Heart left ventricle (tissue), 16 donors: ENCODE results near the gene LAIR2. TPM values are rescaled to one million over a fixed set of nuclear protein-coding genes. Genes with fewer than 3 reads are reported as not detected.

Source experiments
- ATAC-seq, 4 donors: fragments of 200-7000 bp; cut with Tn5 transposase; one replicate each; pipeline ENCODE4 v1.9.1; 2020 to 2022; ENCODE audit warnings: moderate library complexity in 4 of 4, mild to moderate bottlenecking in 3 of 4, moderate number of reproducible peaks in 1 of 4
- DNase-seq, 5 donors: peaks; one replicate each; pipeline ENCODE4 v3.0.0-alpha.2; 2020
- H3K27ac ChIP-seq, 12 donors: fragments of 200-600 bp; sonication (generic) in 4 of 12; one replicate each; pipeline versions ENCODE4 v1.5.0 to v1.8.0; 2016 to 2022; ENCODE audit warnings: mild to moderate bottlenecking in 2 of 12
- H3K27me3 ChIP-seq, 9 donors: fragments of 200-600 bp; sonication (generic) in 2 of 9; one replicate each; pipeline versions ENCODE4 v1.5.1 to v1.8.0; 2016 to 2022; ENCODE audit warnings: mild to moderate bottlenecking in 3 of 9
- H3K36me3 ChIP-seq, 9 donors: fragments of 200-600 bp; sonication (generic) in 2 of 9; one replicate each; pipeline versions ENCODE4 v1.5.0 to v1.8.0; 2018 to 2022; ENCODE audit warnings: mild to moderate bottlenecking in 2 of 9
- H3K4me1 ChIP-seq, 12 donors: fragments of 200-600 bp; sonication (generic) in 4 of 12; one replicate each; pipeline versions ENCODE4 v1.5.0 to v1.8.0; 2016 to 2022; ENCODE audit warnings: mild to moderate bottlenecking in 3 of 12
- H3K4me3 ChIP-seq, 12 donors: fragments of 200-600 bp; sonication (generic) in 4 of 12; one replicate each; pipeline versions ENCODE4 v1.5.0 to v1.8.0; 2017 to 2022; ENCODE audit warnings: mild to moderate bottlenecking in 9 of 12, moderate library complexity in 4 of 12
- H3K9me3 ChIP-seq, 12 donors: fragments of 200-600 bp; sonication (generic) in 4 of 12; one replicate each; pipeline versions ENCODE4 v1.5.0 to v1.8.0; 2016 to 2022; ENCODE audit warnings: mild to moderate bottlenecking in 1 of 12
- POLR2A ChIP-seq, 2 donors: fragments of 450-650 bp; IDR thresholded peaks; one replicate each; pipeline ENCODE4 v1.6.1; 2017; ENCODE audit warnings: antibody characterized with exemption in 2 of 2, mild to moderate bottlenecking in 2 of 2, moderate library complexity in 2 of 2
- WGBS, 4 donors: extraction: QIAGEN DNeasy Blood & Tissue Kit in 2 of 4; methylation state at CpG; one replicate each; pipeline versions ENCODE4 v1.1.5 to v1.1.7; 2013 to 2018; 5-methylcytosine and 5-hydroxymethylcytosine counted together
- intact Hi-C, 10 donors: fragments of 100-400 bp; cut with DNase I; formaldehyde crosslinking; loops; one replicate each; pipeline versions ENCODE4 v1.11.1 to v1.14.2; 2022
- polyA plus RNA-seq, 2 donors: library from polyadenylated mRNA; stranded (reverse); fragments of 200-250 nt; gene quantifications; one replicate each; pipeline ENCODE4 v1.2.3, GENCODE V29; 2013
- total RNA-seq, 9 donors: library from RNA; depleted of rRNA in 2 of 9; stranded (reverse); fragments of >200 nt in 2 of 9; fragmentation: NEBNext Ultra II Directional in 3 of 9; extraction: Animal tissue kit (Norgen Biotek cat#: 25700) in 3 of 9; gene quantifications; one replicate each; pipeline versions ENCODE4 v1.1.0 to v1.2.4, GENCODE V29; 2016 to 2023
- TF ChIP-seq, protein P1 (sequence below), 12 donors: fragments of 200-600 bp; sonication (generic) in 4 of 12; IDR thresholded peaks; one replicate each; pipeline versions ENCODE4 v1.5.0 to v1.8.0; 2018 to 2022; ENCODE audit warnings: antibody characterized with exemption in 12 of 12, mild to moderate bottlenecking in 5 of 12
- donor health status: ischemic (EF 13 %, LVEDD 7.1; RV severe dilation, severe dysfunction).
- donor health status: healthy with polysubstance abuse.
- donor health status: DM: no; HTN: yes; CAD: no.
- donor health status: DM: no; HTN: no; CAD: no.
- donor health status: ischemic (EF 25% LVEDD 6.9; RV normal size, moderate dysfunction).
- donor health status: ischemic (EF 25% LVEDD 5.7; RV mildly dilated, moderate dysfunction).
- donor health status: healthy.
- donor health status: DM: yes; HTN: yes; CAD: no.
- donor health status: ischemic (EF 35%, LVEDD 5.7; RV mildly dilated, moderate dysfunction).
- donor health status: nonischemic (EF 11% LVEDD 7.7; RV severe dilation, severe dysfunction).
- donor health status: DM: yes; HTN: yes; CAD: no.
- donor health status: PGD.
- donor health status: ischemic (EF 29% LVEDD 5.4; RV normal size, mild dysfunction).
- donor health status: nonischemic (EF 23%, LVEDD 6.1; RV moderate dilation, normal function).

The LAIR2 gene
- total and polyA plus RNA-seq, 11 donors, result 2.4 TPM; not detected in 10

GRCh38 chr19:54533476-54533875 is 30.8 kb downstream of the LAIR2 start:
- DNase-seq (no peak), ATAC-seq (no peak)
- Histone ChIP-seq H3K9me3 (no peaks in the 10 kb centered on the region), H3K27me3 (peaks cover 0 to 41% (median 7%) of the 10 kb centered on the region in 9 donors), H3K27ac (no peak overlapping the region), H3K4me1 (no peaks in the 10 kb centered on the region), H3K36me3 (no peaks in the 10 kb centered on the region), H3K4me3 (no peak overlapping the region)
- 74 to 82% (median 77%) methylated on average over 8 of the region's 8 CpGs for WGBS, 4 donors
- intact Hi-C loops, result no loop called here
- TF ChIP-seq POLR2A (IDR thresholded peaks at IDR 0.05), result no peak
- TF ChIP-seq, protein P1, sequence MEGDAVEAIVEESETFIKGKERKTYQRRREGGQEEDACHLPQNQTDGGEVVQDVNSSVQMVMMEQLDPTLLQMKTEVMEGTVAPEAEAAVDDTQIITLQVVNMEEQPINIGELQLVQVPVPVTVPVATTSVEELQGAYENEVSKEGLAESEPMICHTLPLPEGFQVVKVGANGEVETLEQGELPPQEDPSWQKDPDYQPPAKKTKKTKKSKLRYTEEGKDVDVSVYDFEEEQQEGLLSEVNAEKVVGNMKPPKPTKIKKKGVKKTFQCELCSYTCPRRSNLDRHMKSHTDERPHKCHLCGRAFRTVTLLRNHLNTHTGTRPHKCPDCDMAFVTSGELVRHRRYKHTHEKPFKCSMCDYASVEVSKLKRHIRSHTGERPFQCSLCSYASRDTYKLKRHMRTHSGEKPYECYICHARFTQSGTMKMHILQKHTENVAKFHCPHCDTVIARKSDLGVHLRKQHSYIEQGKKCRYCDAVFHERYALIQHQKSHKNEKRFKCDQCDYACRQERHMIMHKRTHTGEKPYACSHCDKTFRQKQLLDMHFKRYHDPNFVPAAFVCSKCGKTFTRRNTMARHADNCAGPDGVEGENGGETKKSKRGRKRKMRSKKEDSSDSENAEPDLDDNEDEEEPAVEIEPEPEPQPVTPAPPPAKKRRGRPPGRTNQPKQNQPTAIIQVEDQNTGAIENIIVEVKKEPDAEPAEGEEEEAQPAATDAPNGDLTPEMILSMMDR (IDR thresholded peaks at IDR 0.05), result no peak

- no peak for ATAC-seq
- Histone ChIP-seq H3K9me3 (no peaks in the 10 kb centered on the region), H3K36me3 (no peaks in the 10 kb centered on the region), H3K27ac (no peak overlapping the region), H3K4me3 (no peak overlapping the region), H3K4me1 (no peaks in the 10 kb centered on the region), H3K27me3 (peaks cover 0 to 37% (median 7%) of the 10 kb centered on the region in 9 donors)
- intact Hi-C loops, result no loop called here
- TF ChIP-seq, protein P1 (IDR thresholded peaks at IDR 0.05), result no peak
- no peak for TF ChIP-seq POLR2A (IDR thresholded peaks at IDR 0.05)
- WGBS, 4 donors, result 62 to 68% (median 65%) methylated on average over 6 to 8 of the region's 8 CpGs
- DNase-seq, result no peak
Observed at GRCh38 chr19:54534156-54534555, 31.5 kb downstream of the LAIR2 start.

- H3K27me3 ChIP-seq, result peaks cover 0 to 35% (median 7%) of the 10 kb centered on the region in 9 donors
- DNase-seq (no peak), ATAC-seq (no peak)
- intact Hi-C loops, result no loop called here
- no peak for TF ChIP-seq POLR2A (IDR thresholded peaks at IDR 0.05)
- TF ChIP-seq, protein P1 (IDR thresholded peaks at IDR 0.05), result no peak
- no peak overlapping the region for H3K4me3 ChIP-seq
- no peaks in the 10 kb centered on the region for H3K9me3 ChIP-seq
- H3K4me1 ChIP-seq, result no peaks in the 10 kb centered on the region
- no peaks in the 10 kb centered on the region for H3K36me3 ChIP-seq
- H3K27ac ChIP-seq, result no peak overlapping the region
- WGBS, 4 donors, result 85 to 91% (median 88%) methylated on average over 9 of the region's 9 CpGs
Observed at GRCh38 chr19:54535601-54536000, 33.0 kb downstream of the LAIR2 start.

GRCh38 chr19:54536956-54537355 is 34.3 kb downstream of the LAIR2 start:
- no peak overlapping the region for H3K4me3 ChIP-seq
- no peak for DNase-seq

More at GRCh38 chr19:54536956-54537355, 34.3 kb downstream of the LAIR2 start:
- H3K4me1 ChIP-seq, result no peaks in the 10 kb centered on the region
- no peak for ATAC-seq
- 80 to 91% (median 85%) methylated on average over 9 of the region's 9 CpGs for WGBS, 4 donors
- H3K36me3 ChIP-seq, result no peaks in the 10 kb centered on the region
- no peak for TF ChIP-seq POLR2A (IDR thresholded peaks at IDR 0.05)
- TF ChIP-seq, protein P1 (IDR thresholded peaks at IDR 0.05), result no peak
- intact Hi-C loops, result no loop called here
- H3K27me3 ChIP-seq, result peaks cover 0 to 30% (median 7%) of the 10 kb centered on the region in 9 donors
- no peak overlapping the region for H3K27ac ChIP-seq
- no peaks in the 10 kb centered on the region for H3K9me3 ChIP-seq
